ENCODE results near the gene MMP20.

DNA sequence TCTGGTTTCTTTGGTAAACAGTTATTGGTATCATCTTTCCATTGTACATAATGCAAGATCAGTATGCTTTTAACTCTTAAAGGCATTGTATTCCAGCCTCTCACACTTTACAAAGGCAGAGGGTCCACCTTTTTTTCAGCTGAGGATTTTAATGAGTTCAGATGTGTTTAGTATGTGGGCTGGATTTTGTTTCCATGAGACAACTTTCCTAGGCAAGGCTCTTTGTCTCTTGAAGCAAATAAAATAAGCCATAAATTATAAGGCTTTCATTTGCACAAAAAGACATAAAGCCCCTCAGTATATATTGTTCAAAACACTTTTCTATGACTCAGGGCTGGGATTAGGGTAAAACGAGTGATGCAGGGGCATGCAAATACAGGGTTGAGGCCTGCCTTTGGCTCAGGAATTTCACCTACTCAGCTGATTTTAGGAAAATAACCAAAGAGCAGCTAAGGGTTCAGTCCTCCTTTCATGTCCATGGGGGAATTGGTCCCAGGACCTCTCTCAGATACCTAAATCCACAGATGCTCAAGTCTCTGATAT lies 7.6 kb downstream of the MMP20 start:
- TF ChIP-seq, protein P1, sequence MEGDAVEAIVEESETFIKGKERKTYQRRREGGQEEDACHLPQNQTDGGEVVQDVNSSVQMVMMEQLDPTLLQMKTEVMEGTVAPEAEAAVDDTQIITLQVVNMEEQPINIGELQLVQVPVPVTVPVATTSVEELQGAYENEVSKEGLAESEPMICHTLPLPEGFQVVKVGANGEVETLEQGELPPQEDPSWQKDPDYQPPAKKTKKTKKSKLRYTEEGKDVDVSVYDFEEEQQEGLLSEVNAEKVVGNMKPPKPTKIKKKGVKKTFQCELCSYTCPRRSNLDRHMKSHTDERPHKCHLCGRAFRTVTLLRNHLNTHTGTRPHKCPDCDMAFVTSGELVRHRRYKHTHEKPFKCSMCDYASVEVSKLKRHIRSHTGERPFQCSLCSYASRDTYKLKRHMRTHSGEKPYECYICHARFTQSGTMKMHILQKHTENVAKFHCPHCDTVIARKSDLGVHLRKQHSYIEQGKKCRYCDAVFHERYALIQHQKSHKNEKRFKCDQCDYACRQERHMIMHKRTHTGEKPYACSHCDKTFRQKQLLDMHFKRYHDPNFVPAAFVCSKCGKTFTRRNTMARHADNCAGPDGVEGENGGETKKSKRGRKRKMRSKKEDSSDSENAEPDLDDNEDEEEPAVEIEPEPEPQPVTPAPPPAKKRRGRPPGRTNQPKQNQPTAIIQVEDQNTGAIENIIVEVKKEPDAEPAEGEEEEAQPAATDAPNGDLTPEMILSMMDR (IDR thresholded peaks at IDR 0.05): no peak
- TF ChIP-seq POLR2A (IDR thresholded peaks at IDR 0.05): no peak

Data from heart left ventricle (tissue), 13 donors.